Esophagus muscularis mucosa (tissue), 3 donors: Measurements from ENCODE around the gene IRAG1.

ENCODE experiments used
- CTCF ChIP-seq, 3 experiments: fragments of 200-600 bp in 2 of 3; fragments of 450-650 bp in 1 of 3; sonication (generic) in 2 of 3; IDR thresholded peaks; one replicate each; pipeline ENCODE4 v1.5.1; 2017 to 2019; ENCODE audit warnings: antibody characterized with exemption in 3 of 3, mild to moderate bottlenecking in 2 of 3, moderate library complexity in 1 of 3
- POLR2A ChIP-seq: fragments of 450-650 bp; IDR thresholded peaks from one replicate; pipeline ENCODE4 v1.6.1; 2017; ENCODE audit warnings: antibody characterized with exemption, moderate library complexity, mild to moderate bottlenecking, low read depth

- TF ChIP-seq CTCF (IDR thresholded peaks at IDR 0.05), result no peak
- TF ChIP-seq POLR2A, result no peak
Measured at GRCh38 chr11:10663990-10664389, 29.6 kb downstream of the IRAG1 start.
